GM19043 (cell line): Measurements from ENCODE around the gene COA6.
"Not testable (repeated sequence)": the region's sequence is repeated elsewhere in the genome, so short reads cannot be mapped to it uniquely, and the experiment has no call there.

ENCODE experiments used
- ATAC-seq: cut with Tn5 transposase; IDR thresholded peaks from one replicate; pipeline ENCODE4 v1.9.1; 2021; ENCODE audit warnings: low read depth; ENCODE audit not compliant: unreplicated experiment

Gene COA6, protein sequence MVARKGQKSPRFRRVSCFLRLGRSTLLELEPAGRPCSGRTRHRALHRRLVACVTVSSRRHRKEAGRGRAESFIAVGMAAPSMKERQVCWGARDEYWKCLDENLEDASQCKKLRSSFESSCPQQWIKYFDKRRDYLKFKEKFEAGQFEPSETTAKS

DNA sequence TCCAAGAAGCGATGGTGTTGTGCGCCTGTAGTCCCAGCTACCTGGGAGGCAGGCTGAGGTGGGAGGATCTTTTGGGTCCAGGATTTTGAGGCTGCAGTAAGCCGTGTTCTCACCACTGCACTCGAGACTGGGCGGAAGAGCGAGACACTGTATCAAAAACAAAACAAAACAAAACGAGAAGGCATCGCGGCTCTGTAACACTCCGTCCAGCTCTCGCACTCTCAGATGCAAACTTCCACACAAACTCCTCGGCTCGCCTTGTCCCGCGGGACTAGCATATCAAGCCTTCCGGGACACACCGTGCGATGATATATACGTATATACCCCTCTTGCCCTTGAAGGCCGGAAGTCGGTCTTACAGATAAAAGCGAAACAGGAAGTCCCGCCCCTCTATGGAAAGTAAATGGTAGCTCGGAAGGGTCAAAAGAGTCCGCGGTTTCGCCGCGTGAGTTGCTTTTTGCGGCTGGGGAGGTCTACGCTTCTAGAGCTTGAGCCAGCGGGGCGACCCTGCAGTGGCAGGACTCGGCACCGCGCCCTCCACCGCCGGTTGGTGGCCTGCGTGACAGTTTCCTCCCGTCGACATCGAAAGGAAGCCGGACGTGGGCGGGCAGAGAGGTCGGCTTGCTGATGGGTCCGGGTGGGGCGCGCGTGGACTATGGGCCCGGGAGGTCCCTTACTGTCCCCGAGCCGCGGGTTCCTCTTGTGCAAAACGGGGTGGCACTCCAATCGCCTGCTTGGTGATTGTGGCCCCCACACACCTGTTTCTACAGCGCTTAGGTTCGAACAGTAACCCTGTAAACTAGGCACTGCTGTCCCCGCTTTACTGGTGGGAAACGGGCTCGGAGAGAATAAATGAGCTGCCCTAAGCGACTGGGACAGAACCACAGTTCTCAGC, at the start of gene COA6:
COA6 (plus strand) TSS at position 393 of the 895 bp plus-strand sequence; CDS start at position 404, 11 bp downstream.
- peak; percentile 94 for ATAC-seq

DNA sequence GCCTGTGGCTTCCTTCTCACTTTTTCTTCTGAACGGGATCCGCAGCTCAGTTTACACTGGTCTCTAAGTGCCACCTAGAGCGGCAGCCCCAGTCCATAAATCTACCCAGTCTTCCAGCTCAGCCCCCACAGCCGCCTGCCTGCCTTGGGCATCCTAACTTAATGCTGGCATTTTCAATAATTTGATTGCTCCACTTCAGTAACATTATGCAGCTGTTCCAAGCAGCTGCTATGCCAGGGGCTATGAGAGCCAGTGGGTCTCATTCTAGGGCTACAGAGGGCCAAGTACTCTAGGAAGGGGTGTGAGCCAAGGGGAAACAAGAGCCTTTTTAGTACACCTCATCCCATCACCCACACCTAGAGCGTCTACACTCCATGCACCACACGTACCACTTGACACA, 48.4 kb upstream of the COA6 start:
- ATAC-seq = no peak

DNA sequence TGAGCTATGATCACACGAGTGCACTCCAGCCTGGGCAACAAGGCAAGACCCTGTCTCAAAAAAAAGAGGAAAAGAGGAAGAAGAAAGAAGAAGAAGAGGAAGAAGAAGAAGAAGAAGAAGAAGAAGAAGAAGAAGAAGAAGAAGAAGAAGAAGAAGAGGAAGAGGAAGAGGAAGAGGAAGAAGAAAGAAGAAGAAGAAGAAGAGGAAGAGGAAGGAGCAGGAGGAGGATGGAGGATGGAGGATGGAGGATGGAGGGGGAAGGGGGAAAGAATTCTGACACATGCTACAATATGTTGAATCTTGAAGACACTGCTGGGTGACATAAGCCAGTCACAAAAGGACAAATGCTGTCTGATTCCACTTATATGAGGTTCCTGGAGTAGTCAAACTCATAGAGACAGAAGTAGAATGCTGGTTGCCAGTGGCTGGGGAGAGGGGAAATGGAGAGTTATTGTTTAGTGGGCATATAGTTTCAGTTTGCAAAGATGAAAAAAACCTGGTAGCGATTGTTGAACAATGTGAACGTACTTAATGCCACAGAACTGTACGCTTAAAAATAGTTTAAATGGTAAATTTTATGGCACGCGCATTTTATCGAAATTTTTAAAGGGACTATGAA, 47.3 kb upstream of the COA6 start:
- ATAC-seq = no peak

DNA sequence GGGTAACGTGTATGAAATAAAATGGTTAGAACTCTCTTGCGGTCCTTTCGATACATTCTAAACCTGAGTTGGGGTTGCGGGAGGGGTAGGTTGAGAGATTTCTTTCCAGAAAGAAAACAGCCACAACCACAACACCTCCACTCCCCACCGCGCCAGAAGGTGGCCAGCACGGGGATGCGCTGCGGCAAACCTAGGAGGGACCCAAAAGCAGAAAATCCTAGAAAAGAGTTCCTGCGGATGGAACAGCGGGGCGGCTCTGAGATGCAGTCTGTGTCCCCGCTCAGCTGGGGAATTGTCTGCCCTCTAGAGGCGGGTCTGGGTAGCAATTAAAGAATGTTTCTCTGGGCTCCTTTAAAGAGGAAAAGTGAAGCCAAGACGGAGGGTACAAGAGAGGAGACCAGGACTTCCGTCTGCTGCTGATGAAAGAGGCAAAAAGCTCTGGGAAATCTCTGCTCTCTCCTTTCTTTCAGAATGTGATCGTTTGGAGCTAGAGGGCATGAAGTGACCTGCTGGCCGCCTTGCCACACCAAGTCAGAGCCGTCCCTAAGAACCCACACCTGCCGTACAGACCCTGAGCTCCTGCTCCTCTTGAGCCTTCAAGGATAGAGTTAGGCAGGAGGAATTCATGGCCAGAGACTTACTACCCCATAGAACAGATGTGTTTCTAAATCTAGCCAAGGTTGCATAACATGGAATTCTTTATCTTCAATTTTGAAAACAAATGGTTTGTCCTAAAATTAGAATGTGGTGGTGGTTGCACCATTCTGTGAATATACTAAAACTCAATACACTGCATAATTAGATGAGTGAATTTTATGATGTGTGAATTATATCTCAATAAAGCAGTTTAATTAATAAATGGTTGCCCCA, 46.5 kb upstream of the COA6 start:
- ATAC-seq = peak; percentile 72

DNA sequence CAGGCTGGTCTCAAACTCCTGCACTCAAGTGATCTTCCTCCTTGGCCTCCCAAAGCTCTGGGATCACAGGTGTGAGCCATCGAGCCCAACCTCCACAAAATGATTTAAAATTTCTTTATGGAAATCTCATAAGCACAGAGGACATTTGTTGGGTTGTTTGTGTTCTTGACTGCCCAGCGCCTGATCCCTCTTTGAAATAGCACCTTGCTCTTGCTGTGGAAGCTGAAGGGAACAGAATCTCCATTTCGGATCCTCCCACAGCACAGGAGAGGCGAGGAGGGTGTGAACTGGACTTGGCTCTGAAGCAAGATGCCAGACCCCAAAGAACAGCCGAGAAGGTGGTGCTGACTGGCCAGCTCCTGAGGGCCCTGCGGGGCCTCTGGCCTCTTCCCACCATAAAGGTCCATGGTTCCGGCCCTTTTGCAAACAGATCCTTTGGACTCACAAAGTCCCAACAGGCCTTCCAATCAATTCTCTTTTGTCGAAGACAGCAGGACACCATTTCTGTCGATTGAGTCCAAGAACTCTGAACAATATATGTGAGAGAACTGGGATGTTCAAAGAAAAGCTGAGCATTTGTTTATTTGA, 45.6 kb upstream of the COA6 start:
- ATAC-seq = no peak

DNA sequence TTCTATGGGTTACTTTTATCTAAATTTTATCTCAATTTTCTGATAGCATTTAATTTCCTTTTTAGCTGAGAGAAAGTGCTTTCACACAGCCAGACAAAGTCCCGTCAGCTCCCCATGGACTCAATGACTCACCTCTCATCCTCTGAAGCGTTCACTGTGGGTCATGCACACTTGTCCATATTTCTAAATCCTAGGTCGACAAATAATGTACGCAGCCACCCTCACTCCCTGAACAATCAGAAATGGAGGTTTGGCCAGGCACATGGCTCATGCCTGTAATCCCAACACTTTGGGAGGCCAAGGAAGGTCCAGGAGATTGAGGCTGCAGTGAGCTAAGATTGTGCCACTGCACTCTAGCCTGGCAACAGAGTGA, 42.4 kb upstream of the COA6 start:
- no peak for ATAC-seq

DNA sequence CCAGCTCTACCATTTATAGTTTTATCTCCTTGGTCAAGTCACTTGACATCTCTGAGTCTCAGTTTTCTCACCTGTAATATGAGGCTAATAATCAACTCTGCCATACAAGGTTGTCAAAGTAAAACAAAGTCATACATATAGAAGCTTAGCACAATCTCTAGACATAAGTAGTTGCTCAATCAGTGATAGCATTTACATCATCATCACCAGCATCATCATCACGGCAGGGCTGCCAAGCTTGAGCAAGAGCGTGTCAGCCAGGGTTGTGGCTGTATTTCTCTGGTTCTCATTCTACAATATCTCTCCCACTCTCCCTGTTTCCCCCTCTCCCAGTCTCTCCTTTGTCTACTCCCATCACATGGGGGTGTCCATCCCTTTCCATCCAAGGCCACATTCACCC, 41.7 kb upstream of the COA6 start:
- ATAC-seq = no peak

DNA sequence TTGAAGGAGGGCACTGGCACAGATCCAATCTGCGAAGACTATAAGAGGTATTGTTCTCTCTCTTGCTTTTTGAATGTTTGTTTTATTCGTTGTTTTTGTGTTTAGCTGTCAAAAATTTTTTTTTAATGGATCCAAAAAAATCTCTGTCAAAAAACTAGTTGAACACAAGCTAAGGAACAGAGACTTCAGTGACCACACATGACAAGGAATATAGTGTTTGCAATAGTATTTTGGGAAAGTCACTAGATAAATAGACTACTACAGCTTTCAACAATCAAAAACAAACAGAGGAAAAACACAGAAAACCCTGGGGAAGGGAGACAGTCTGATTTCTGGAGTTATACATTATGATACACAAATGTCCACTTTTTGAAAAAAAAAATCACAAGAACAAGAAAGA, 36.9 kb upstream of the COA6 start:
- ATAC-seq = no peak

DNA sequence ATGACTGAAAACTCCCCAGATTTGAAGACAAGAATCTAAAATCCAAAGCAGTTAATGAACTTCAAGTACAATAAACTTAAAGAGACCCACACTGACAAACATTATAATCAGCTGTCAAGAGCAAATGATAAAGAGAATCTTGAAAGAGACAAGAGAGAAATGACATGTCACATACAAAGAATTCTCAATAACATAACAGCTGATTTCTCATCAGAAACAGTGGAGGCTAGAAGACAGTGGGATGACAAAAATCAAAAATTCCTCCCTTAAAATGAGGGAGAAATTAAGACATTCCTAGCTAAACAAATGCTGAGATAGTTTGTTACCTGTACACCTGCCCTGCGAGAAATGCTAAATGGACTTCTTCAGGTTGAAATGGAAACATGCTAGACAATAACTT, 36.0 kb upstream of the COA6 start:
- ATAC-seq = no peak

DNA sequence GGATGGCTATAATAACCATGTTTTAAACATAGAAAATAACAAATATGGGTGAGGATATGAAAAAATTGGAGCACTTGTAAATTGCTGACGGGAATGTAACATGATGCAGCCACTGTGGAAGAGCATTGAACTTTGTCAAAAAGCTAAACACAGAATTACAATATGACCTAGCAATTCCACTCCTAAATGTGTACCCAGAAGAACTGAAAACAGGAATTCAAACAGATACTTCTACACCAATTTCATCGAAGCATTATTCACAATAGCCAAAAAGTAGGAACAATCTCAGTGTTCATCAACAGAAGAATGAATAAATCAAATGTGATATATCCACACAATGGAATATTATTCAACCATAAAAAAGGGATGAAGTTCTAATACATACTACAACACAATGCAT, 32.7 kb upstream of the COA6 start:
- ATAC-seq = no peak

DNA sequence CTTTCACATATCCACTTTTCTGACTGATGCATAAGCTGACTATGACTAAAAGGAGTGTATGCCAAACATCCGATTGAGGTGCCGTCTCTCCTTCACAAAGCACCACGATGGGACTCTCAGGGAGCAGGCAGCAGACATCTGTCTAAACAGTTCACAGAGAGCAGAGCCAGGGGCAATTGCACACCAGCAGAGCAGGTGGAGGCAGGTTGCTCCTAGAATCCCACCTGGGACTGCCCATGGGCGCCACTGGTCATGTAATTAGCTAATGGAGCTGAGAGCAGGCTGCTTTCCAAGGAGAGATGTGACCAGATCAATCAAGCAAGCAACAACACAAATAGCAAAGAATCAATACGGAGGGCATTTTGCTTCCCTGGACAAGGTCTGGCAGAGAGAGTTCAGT, 30.5 kb upstream of the COA6 start:
- no peak for ATAC-seq

DNA sequence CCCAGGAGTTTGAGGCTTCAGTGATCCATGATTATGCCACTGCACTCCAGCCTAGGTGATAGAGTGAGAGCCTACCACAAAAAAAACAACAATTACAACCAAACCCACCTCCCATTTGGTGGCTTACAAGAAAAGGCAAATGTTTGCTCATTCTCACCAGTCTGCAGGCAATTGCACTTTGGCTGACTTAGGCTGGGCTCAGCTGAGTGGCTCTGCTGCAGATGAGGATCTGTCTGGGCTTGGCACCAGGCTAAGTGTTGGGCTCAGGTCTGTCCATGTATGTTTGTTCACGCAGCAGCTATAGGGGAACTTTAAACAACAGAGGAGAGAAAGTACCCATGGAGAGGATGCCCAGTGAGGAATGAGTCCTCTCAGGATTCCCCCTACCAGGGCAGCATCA, 28.0 kb upstream of the COA6 start:
- no peak for ATAC-seq

DNA sequence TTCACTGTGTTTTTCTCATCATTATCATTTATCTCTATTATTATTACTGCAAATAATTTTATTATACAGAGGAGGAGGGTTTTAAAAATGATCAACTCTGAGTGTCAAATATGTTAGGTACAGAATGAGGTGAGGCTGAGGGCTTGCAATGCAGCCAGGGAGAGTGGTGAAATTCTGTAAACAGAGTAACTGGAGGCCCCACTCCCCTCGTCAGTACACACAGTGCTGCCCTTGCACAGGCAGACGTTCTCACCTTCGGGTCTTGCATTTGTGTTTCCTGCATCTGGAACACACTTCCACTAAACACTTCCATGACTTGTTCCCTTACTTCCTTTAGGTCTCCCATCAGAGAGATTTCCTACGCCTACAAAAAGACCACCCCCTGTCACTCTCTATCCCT, 24.3 kb upstream of the COA6 start:
- no peak for ATAC-seq

DNA sequence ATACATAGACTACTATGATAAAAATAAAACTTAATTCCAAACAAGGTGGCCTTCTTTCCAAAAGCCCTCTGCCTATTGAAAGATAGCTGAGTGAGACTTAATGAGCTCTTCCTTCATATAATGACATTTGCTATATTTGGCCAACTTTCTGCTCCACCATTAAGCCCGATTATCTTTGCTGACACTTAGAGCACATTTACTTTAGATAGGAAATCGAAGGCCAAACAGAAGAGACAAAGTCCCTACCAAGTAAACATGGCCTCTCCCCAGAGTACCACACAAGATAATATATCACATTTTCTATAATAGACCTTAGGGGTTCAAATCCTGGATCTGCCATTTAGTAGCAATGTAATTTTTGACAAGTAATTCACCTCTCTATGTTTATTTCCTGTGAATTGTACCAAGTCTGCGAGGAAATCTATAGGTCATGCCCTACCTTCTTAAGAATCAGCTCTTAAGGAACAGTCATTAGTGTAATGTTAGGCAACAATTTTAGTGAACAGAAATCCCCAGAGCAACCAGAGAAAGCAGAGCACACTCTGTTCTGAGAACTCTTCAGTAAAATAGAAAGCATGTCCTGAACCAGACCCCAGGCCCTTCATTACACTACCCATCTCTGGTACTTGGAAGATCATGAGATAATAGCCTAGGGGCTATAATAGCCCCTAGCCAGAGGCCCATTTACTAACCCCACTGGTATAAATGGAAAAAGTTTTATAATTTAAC, 17.3 kb upstream of the COA6 start:
- ATAC-seq = no peak

DNA sequence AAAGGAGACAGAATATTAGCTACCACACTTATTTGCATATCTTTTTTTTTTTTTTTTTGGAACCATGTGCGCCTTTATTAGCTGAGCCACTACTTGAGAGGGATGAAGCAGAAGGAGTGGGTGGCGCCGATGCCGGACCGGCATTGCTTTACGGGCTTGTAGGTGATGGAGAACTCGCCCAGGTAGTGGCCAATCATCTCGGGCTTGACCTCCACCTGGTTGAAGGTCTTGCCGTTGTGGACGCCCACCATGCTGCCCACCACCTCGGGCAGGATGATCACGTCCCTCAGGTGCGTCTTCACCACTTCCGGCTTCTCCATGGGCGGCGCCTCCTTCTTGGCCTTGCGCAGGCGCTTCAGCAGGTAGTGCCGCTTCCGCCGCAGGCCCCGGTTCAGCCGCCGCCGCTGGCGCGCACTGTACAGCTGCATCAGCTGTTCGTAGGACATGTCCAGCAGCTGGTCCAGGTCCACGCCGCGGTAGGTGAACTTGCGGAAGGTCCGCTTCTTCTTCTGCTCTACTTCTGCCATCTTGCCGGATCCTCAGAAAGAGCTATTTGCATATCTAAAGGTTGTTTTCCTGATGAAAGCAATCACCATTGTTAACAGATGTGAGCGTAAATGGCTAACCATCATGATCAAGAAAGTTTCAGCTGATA, 16.5 kb upstream of the COA6 start:
- ATAC-seq = not testable (repeated sequence)

DNA sequence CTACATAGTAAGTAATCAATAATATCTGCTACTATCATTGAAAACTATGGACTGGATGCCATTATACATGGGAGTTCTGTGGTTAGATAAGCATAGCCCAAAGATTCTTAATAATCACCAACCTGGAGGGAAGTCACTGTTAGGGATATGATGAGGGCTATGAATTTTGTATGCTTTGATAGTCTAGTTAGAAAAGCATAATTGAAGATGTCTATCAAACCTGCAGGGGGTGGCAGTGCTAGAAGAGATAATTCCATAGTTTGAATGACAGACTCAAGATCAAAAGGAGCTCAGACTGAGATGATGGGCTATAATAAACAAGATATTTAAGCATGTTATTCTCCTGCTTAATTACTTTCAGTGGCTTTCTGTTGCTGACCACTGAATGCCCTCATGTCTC, 15.4 kb upstream of the COA6 start:
- no peak for ATAC-seq

DNA sequence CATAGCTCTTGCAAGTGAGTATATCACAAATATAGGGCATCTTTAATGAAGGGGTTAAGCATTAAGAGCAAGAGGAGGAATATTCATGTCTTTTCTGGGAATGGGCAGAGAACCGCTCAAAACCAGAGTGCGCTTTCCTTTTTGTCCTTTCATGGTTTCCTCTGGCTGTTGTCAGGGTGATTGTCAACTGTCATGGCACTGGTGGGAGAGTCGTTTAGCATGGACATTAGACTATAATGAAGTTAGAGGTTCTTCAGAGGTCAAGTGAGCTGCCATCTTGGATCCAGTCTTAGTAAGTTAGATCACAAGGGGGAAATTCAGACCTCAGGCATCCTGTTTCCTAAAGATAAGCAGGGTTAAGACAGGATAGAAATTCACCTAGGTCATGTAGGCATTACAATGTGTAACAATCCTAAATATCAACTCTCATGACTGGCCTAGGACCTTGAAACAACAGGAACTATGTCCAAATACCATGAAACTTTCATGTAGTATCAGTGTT, 12.1 kb upstream of the COA6 start:
- ATAC-seq = no peak

DNA sequence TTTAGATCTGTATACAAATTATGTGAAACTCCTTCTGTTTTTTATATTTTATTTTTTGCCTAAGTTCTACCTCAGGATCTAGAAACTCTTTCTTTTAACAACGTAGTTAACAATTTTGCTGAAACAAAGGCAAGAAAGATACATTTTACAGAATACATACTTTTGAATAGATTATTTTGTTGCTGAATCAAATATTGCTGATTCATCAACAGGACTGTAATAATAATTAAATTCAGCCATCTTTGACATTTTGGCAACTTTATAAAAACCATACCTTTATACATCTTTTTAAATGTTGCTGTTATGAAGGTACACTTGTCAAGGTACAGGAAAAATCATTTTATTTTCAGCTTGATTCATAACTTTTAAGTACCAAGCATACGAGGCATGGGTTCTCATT, 10.7 kb upstream of the COA6 start:
- no peak for ATAC-seq

DNA sequence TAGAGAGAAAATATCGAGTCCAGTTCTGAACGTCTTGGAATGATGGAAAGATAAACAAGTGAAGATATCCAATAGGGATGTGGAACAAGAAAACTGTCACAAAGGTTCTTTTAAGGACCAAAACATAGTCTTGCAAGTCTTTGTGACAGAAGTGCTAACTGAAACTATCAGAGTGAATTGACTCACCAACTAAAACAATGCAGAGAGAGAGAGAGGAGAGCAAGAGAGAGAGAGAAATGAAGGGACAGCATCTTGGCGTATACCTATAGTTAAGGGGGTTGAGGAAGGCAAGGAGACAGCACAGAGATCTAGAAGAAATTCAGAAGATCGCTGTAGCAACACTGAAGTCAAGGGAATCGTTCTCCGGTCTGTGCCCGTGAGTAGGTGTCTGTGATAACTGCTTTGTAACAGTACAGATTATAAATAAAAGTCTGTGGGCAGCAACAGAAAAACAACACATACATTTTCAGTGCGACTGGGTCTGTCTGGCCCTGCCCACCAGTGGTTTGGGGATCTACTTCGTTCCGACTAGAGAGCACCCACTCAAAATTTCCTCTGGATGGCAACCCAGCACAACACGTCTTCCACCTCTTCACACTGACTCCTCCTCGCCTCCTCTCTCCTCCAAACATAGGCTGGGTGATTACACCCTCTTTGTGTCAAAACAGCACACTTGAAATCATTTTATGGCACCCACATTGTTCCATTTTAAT, 4.8 kb upstream of the COA6 start:
- no peak for ATAC-seq
